IMR-90 (cell line): Measurements from ENCODE around the gene OGA. TPM values are rescaled to one million over a fixed set of nuclear protein-coding genes. Genes with fewer than 3 reads are reported as not detected.

Experiments used
- ATAC-seq: fragments of 200-7000 bp; cut with Tn5 transposase; 2 replicates; pipeline ENCODE4 v1.9.1; 2020; ENCODE audit warnings: low read depth, mild to moderate bottlenecking, moderate library complexity
- BruUV-seq: library from RNA; stranded (reverse); fragments of 400-500 nt; replicated peaks from 2 replicates; lab custom pipeline; 2021; lab: Mats Ljungman, UMichigan
- CTCF ChIA-PET: fragments of 300-600 bp; formaldehyde crosslinking; extraction: SDS; loops from one replicate; lab custom pipeline; 2021; ENCODE audit warnings: antibody characterized with exemption; lab: Yijun Ruan, JAX
- POLR2A ChIA-PET: fragments of 300-600 bp; sonication (Branson Sonifier 250); formaldehyde crosslinking; loops from one replicate; lab custom pipeline; 2022; ENCODE audit warnings: antibody characterized with exemption; ENCODE audit not compliant: unreplicated experiment; lab: Charles Lee
- DNase-seq: peaks from one replicate; pipeline ENCODE4 v3.0.0; 2013
- H2AFZ ChIP-seq: replicated peaks from 2 replicates; pipeline ENCODE3; 2013; ENCODE audit warnings: low read length, mild to moderate bottlenecking; ENCODE audit not compliant: poor library complexity
- H2AK5ac ChIP-seq: 2 replicates; pipeline ENCODE4 v1.6.1; 2013; ENCODE audit warnings: low read depth, low read length, inconsistent platforms
- H2AK9ac ChIP-seq: replicated peaks from 2 replicates; pipeline ENCODE3; 2013; ENCODE audit warnings: mild to moderate bottlenecking, low read depth, low read length, moderate library complexity; ENCODE audit not compliant: poor library complexity
- H2BK120ac ChIP-seq: 2 replicates; pipeline ENCODE4 v1.6.1; 2013; ENCODE audit warnings: low read depth, low read length, inconsistent platforms
- H2BK15ac ChIP-seq: 3 replicates; pipeline ENCODE4 v1.6.1; 2013; ENCODE audit warnings: low read depth, low read length, inconsistent platforms
- H2BK20ac ChIP-seq: 2 replicates; pipeline ENCODE4 v1.6.1; 2013; ENCODE audit warnings: low read depth, mild to moderate bottlenecking, inconsistent platforms, low read length, moderate library complexity
- H2BK5ac ChIP-seq: 2 replicates; pipeline ENCODE4 v1.6.1; 2013; ENCODE audit warnings: mild to moderate bottlenecking, low read depth, low read length, inconsistent platforms; ENCODE audit not compliant: poor library complexity, severe bottlenecking
- H3K14ac ChIP-seq: replicated peaks from 2 replicates; pipeline ENCODE4 v1.6.1; 2013; ENCODE audit warnings: low read depth, low read length, inconsistent platforms
- H3K18ac ChIP-seq: 2 replicates; pipeline ENCODE4 v1.6.1; 2013; ENCODE audit warnings: low read depth, low read length, control low read depth
- H3K23ac ChIP-seq: 2 replicates; pipeline ENCODE4 v1.6.1; 2013; ENCODE audit warnings: low read depth, low read length, inconsistent platforms
- H3K27ac ChIP-seq: 2 replicates; pipeline ENCODE4 v1.5.1; 2013; ENCODE audit warnings: mild to moderate bottlenecking, control low read depth, low read length; ENCODE audit not compliant: insufficient read depth
- H3K27me3 ChIP-seq: 2 replicates; pipeline ENCODE4 v1.6.1; 2013; ENCODE audit warnings: low read length; ENCODE audit not compliant: control insufficient read depth, insufficient read depth
- H3K36me3 ChIP-seq: 2 replicates; pipeline ENCODE4 v1.6.1; 2013; ENCODE audit warnings: low read length, mixed read lengths; ENCODE audit not compliant: control insufficient read depth, insufficient read depth
- H3K4ac ChIP-seq: 2 replicates; pipeline ENCODE4 v1.6.1; 2013; ENCODE audit warnings: low read depth, low read length, inconsistent platforms
- H3K4me1 ChIP-seq: 2 replicates; pipeline ENCODE4 v1.6.1; 2013; ENCODE audit warnings: low read length, mixed read lengths; ENCODE audit not compliant: control insufficient read depth, insufficient read depth
- H3K4me2 ChIP-seq: 2 replicates; pipeline ENCODE4 v1.6.1; 2013; ENCODE audit warnings: low read depth, mild to moderate bottlenecking, control low read depth, low read length, moderate library complexity
- H3K4me3 ChIP-seq: 2 replicates; pipeline ENCODE4 v1.5.1; 2013; ENCODE audit warnings: low read depth, mild to moderate bottlenecking, control low read depth, low read length, moderate library complexity; ENCODE audit not compliant: insufficient read depth
- H3K56ac ChIP-seq: 2 replicates; pipeline ENCODE4 v1.6.1; 2013; ENCODE audit warnings: low read length, inconsistent platforms; ENCODE audit not compliant: insufficient read depth; ENCODE audit errors: extremely low read depth
- H3K79me1 ChIP-seq, 2 experiments: 2 replicates each; pipeline ENCODE4 v1.6.1; 2013; ENCODE audit warnings: low read length in 2 of 2, inconsistent platforms in 1 of 2, low read depth in 1 of 2
- H3K9ac ChIP-seq: 2 replicates; pipeline ENCODE4 v1.6.1; 2013; ENCODE audit warnings: low read depth, low read length, control low read depth
- H3K9me1 ChIP-seq: 2 replicates; pipeline ENCODE4 v1.6.1; 2013; ENCODE audit warnings: low read length, inconsistent platforms; ENCODE audit not compliant: insufficient read depth
- H3K9me3 ChIP-seq: 2 replicates; pipeline ENCODE4 v1.6.1; 2013; ENCODE audit warnings: low read length; ENCODE audit not compliant: control insufficient read depth, insufficient read depth
- H4K20me1 ChIP-seq: 2 replicates; pipeline ENCODE4 v1.6.1; 2013; ENCODE audit warnings: low read length, inconsistent platforms; ENCODE audit not compliant: insufficient read depth
- H4K5ac ChIP-seq: 2 replicates; pipeline ENCODE4 v1.6.1; 2013; ENCODE audit warnings: mild to moderate bottlenecking, low read depth, low read length, control low read depth
- H4K8ac ChIP-seq, 2 experiments: 2 replicates each; pipeline ENCODE4 v1.6.1; 2013; ENCODE audit warnings: low read depth in 2 of 2, low read length in 2 of 2, control low read depth in 1 of 2, inconsistent platforms in 1 of 2
- H4K91ac ChIP-seq: 2 replicates; pipeline ENCODE4 v1.6.1; 2013; ENCODE audit warnings: low read depth, low read length, inconsistent platforms; ENCODE audit not compliant: insufficient read depth
- CEBPB ChIP-seq: IDR thresholded peaks from 2 replicates; pipeline ENCODE4 v1.6.1; 2012; ENCODE audit warnings: low read depth, low read length, improper control_type of control experiment
- FOS ChIP-seq: fragments of 150-350 bp; IDR thresholded peaks from 2 replicates; pipeline ENCODE4 v1.6.1; 2016; ENCODE audit warnings: low read depth, low read length
- MAFK ChIP-seq: IDR thresholded peaks from 2 replicates; pipeline ENCODE4 v1.6.1; 2012; ENCODE audit warnings: low read depth, low read length, improper control_type of control experiment
- MAZ ChIP-seq: IDR thresholded peaks from 2 replicates; pipeline ENCODE4 v1.6.1; 2012; ENCODE audit warnings: low read depth, mild to moderate bottlenecking, low read length, improper control_type of control experiment, moderate library complexity, borderline replicate concordance
- MXI1 ChIP-seq: IDR thresholded peaks from 2 replicates; pipeline ENCODE4 v1.6.1; 2012; ENCODE audit warnings: low read depth, mild to moderate bottlenecking, low read length, moderate library complexity, borderline replicate concordance
- NFE2L2 ChIP-seq: fragments of 150-350 bp; IDR thresholded peaks from 2 replicates; pipeline ENCODE4 v1.6.1; 2016; ENCODE audit warnings: low read depth, mild to moderate bottlenecking, low read length
- POLR2A ChIP-seq: IDR thresholded peaks from 2 replicates; pipeline ENCODE4 v1.6.1; 2012; ENCODE audit warnings: mild to moderate bottlenecking, low read depth, low read length
- WGBS, 2 experiments: methylation state at CpG; one replicate each; pipeline versions ENCODE4 v1.1.5 to v1.1.7; 2013; ENCODE audit warnings: missing lambda C conversion rate in 2 of 2; ENCODE audit not compliant: insufficient read length in 1 of 2; ENCODE audit errors: extremely low coverage in 2 of 2; 5-methylcytosine and 5-hydroxymethylcytosine counted together
- dilution Hi-C: fragments of 300-500 bp; cut with HindIII; formaldehyde crosslinking; loops from one replicate; pipeline ENCODE4 v1.14.3; 2018; ENCODE audit warnings: low sequenced_read_pairs; ENCODE audit not compliant: unreplicated experiment
- in situ Hi-C: fragments of 300-500 bp; cut with MboI; formaldehyde crosslinking; loops from 3 replicates; pipeline ENCODE4 v1.14.3; 2019; ENCODE audit warnings: low sequenced_read_pairs, inconsistent platforms, mixed read lengths
- intact Hi-C: fragments of 100-400 bp; cut with micrococcal nuclease; formaldehyde crosslinking; loops from 2 replicates; pipeline ENCODE4 v1.10.0; 2022
- polyA plus RNA-seq, 3 experiments: library from polyadenylated mRNA; depleted of rRNA; stranded (reverse); fragments of >200 nt; gene quantifications; 2 replicates each; pipeline ENCODE4 v1.2.3, GENCODE V29; 2012; ENCODE audit warnings: low replicate concordance in 1 of 3
- total RNA-seq: library from RNA; depleted of rRNA; stranded (reverse); fragments of >200 nt; gene quantifications from 2 replicates; pipeline ENCODE4 v1.2.3, GENCODE V29; 2012
- TF ChIP-seq, protein P1 (sequence below): conservative IDR thresholded peaks from 2 replicates; pipeline ENCODE4 v1.5.1; 2012; ENCODE audit warnings: mild to moderate bottlenecking, low read depth, low read length, improper control_type of control experiment
- TF ChIP-seq, protein P2 (sequence below): fragments of 150-350 bp; IDR thresholded peaks from 2 replicates; pipeline ENCODE4 v1.6.1; 2017; ENCODE audit warnings: mild to moderate bottlenecking, antibody characterized with exemption, low read length, low read depth

The OGA gene
- total and polyA plus RNA-seq, 2 of the 4 experiments (the other 2 are of a cell fraction): 42.5 to 62.9 TPM

DNA sequence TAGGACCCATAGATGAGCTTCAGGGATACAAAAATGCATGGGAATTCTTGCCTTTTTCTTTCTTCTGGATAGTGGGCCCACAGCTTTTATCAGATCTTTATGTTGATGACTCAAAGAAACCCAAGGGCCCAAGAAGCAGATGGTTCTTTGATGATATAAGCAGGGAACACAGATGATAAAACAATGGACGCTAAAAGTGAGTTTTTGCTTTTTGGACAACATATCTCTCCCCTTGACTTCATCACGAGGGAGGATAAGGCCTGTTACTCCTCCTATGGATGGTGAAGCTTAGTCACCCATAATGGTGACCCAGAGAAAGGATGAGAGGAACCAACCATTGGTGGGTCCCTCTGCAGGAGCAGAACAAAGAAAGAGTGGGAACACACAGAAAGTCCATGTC lies 6.5 kb upstream of the OGA start:
- dilution Hi-C loops (no loop called here), in situ Hi-C loops (loop anchor here (25.0 kb wide), 1 partner anchor 887 kb away; no protein-coding TSS in a partner anchor), intact Hi-C loops (no loop called here)
- no peak overlapping the region for H3K4me2 ChIP-seq
- no peak overlapping the region for H3K4ac ChIP-seq
- no peak overlapping the region for H2BK20ac ChIP-seq
- H3K36me3 ChIP-seq: no peaks in the 10 kb centered on the region; the same call in 1 of the 2 replicates
- H3K56ac ChIP-seq: no peak overlapping the region; the same call in 1 of the 2 replicates
- H3K9ac ChIP-seq: no peak overlapping the region
- no CpG with 5 or more reads among the region's 2 CpGs for WGBS, 2 experiments
- POLR2A ChIA-PET: no interaction called here
- no peaks in the 10 kb centered on the region for H3K9me3 ChIP-seq
- no peak overlapping the region for H3K27ac ChIP-seq
- no peak overlapping the region for H2BK120ac ChIP-seq
- no peak overlapping the region for H2AK9ac ChIP-seq
- no peak overlapping the region for H4K5ac ChIP-seq
- no peak overlapping the region for H4K91ac ChIP-seq
- H2AFZ ChIP-seq: no peak overlapping the region
- no peaks in the 10 kb centered on the region for H3K27me3 ChIP-seq
- no peak overlapping the region for H2BK15ac ChIP-seq
- no peak for DNase-seq
- no peak overlapping the region for H3K14ac ChIP-seq
- no peaks in the 10 kb centered on the region; the same call in 1 of the 2 replicates for H4K20me1 ChIP-seq
- CTCF ChIA-PET: no interaction called here
- H2AK5ac ChIP-seq: no peak overlapping the region
- TF ChIP-seq, protein P1, sequence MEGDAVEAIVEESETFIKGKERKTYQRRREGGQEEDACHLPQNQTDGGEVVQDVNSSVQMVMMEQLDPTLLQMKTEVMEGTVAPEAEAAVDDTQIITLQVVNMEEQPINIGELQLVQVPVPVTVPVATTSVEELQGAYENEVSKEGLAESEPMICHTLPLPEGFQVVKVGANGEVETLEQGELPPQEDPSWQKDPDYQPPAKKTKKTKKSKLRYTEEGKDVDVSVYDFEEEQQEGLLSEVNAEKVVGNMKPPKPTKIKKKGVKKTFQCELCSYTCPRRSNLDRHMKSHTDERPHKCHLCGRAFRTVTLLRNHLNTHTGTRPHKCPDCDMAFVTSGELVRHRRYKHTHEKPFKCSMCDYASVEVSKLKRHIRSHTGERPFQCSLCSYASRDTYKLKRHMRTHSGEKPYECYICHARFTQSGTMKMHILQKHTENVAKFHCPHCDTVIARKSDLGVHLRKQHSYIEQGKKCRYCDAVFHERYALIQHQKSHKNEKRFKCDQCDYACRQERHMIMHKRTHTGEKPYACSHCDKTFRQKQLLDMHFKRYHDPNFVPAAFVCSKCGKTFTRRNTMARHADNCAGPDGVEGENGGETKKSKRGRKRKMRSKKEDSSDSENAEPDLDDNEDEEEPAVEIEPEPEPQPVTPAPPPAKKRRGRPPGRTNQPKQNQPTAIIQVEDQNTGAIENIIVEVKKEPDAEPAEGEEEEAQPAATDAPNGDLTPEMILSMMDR: no peak
- no peak for TF ChIP-seq NFE2L2
- no peak for TF ChIP-seq POLR2A
- TF ChIP-seq CEBPB: no peak
- TF ChIP-seq FOS: no peak
- TF ChIP-seq, protein P2, sequence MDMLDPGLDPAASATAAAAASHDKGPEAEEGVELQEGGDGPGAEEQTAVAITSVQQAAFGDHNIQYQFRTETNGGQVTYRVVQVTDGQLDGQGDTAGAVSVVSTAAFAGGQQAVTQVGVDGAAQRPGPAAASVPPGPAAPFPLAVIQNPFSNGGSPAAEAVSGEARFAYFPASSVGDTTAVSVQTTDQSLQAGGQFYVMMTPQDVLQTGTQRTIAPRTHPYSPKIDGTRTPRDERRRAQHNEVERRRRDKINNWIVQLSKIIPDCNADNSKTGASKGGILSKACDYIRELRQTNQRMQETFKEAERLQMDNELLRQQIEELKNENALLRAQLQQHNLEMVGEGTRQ: no peak
- TF ChIP-seq MAZ: no peak
- no peak for TF ChIP-seq MAFK
- TF ChIP-seq MXI1: no peak
- H4K8ac ChIP-seq: no peak overlapping the region
- H3K9me1 ChIP-seq: 0 out of 2 replicates have a peak, but pooled peaks cover 5% of the 10 kb centered on the region
- peaks cover 0 to 6% of the 10 kb centered on the region in 2 experiments; a peak in 1 of 4 replicates for H3K79me1 ChIP-seq
- no peak overlapping the region for H2BK5ac ChIP-seq
- no peak overlapping the region for H3K23ac ChIP-seq
- no peaks in the 10 kb centered on the region for H3K4me1 ChIP-seq
- ATAC-seq: no peak
- no TSS peak for BruUV-seq
- H3K18ac ChIP-seq: no peak overlapping the region
- H3K4me3 ChIP-seq: no peak overlapping the region
